Retinal pigment epithelial cell (primary cell): Measurements from ENCODE around the gene HDAC7.

Source experiments
- DNase-seq: peaks from one replicate; pipeline ENCODE4 v3.0.0-alpha.2; 2010; ENCODE audit warnings: low read depth
- H3K4me3 ChIP-seq: 2 replicates; pipeline ENCODE4 v1.5.1; 2011; ENCODE audit warnings: mild to moderate bottlenecking, low read length, control low read depth, moderate library complexity
- CTCF ChIP-seq: conservative IDR thresholded peaks from 2 replicates; pipeline ENCODE4 v1.5.1; 2011; ENCODE audit warnings: low read depth, low read length, control low read depth, inconsistent platforms

HDAC7 gene

GRCh38 chr12:47793015-47793681 lies 26.6 kb downstream of the HDAC7 start:
- no peak for TF ChIP-seq CTCF
- DNase-seq = no peak
- no peak overlapping the region for H3K4me3 ChIP-seq

DNA sequence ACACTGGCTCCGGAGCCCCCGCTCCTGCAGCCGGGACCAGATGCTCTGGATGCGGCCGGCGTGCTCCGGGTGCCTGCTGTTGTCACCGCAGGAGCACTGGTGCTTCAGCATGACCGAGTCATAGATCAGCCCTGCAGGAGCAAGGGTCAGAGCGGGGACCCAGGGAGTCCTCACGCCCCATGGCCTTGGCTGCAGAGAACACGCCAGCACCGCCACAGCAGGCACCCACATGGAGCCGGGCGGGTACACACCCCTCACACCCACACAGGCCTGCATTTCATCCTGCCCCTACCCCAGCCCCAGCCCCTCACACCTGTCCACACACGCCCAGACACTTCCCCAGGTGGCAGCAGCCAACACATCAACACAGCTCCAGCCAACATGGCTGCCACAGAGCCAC lies 27.8 kb downstream of the HDAC7 start:
- no peak for TF ChIP-seq CTCF
- H3K4me3 ChIP-seq = no peak overlapping the region
- no peak for DNase-seq

DNA sequence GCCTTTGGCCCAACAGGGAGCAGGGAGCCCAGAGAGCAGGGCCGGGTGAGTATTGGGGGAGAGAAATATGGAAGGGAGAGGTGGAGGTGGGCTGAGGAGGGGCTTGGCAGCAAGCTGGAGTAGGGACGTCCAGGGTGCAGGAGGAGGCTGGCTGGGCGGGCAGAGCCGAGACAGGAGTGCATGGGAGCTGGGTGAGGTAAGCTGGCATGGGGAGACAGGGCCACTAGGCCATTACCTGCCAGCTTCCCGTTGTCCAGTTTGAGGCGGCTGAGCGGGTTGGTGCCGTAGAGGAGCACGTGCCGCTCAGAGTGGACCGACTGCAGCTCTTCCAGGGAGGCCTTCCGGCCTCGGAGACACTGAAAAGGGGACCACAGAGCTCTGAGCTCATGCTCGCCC lies 28.4 kb downstream of the HDAC7 start:
- DNase-seq = no peak
- no peak for TF ChIP-seq CTCF
- H3K4me3 ChIP-seq = no peak overlapping the region

- no peak for DNase-seq
- TF ChIP-seq CTCF = no peak
- no peak overlapping the region for H3K4me3 ChIP-seq
Measured at GRCh38 chr12:47790676-47791350, 28.9 kb downstream of the HDAC7 start.

DNA sequence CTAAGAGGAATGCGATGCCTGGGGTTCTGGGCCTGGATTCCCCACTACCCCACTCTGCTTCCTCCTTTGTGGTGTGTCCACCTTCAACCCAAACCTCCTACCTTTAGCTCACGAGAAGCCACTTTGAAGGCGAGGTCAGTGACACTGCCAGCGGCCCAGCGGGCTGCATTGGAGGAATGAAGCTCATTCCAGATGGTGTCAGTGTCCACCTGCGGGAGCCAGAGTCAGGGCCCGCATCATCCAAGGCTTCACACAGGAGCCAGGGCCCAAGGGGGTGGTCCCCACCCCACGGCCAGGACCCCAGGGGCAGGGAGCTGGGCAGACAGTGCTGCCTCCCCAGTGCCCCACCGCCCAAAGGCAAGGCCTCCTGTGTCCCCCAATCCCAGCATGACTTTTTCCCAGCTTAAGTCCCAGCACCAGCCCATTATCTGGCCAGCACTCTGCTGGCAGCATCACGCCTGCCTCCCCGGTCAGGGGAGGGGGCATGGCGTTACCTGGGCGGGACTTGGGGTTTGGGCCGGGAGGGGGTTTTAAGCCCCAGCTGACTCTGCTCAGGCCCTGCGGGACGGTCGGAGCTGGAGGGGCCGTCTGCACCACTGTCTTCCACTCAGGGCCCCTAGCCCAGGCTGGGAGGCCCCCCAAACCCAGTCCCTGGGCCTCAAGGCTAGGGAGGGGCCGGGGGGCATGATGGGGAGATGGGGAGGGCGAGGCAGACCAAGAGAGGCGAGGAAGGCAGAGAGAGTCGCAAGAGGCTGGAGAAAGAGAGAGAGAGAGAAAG lies 29.8 kb downstream of the HDAC7 start:
- H3K4me3 ChIP-seq = no peak overlapping the region
- TF ChIP-seq CTCF = no peak
- DNase-seq = no peak

DNA sequence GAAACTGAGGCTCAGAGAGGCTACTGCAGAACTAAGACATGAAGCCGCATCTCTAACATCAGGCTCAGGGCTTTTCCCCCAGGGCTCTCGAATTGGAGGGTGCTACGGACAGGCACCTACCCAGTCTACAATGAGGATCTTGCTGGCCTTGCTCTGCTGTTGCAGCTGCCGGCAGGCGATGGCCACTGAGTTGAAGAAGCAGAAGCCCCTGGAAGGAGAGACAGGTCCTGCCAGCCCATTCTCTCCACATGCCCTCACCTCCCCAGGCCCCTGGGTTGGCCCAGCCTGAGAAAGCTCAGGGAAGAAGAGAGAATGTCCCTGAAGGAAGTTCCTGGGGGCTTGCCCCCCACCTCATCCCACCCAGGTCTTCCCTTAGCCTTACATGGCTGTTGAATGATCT lies 30.6 kb downstream of the HDAC7 start:
- TF ChIP-seq CTCF = no peak
- no peak overlapping the region for H3K4me3 ChIP-seq
- DNase-seq = no peak
